IMR-90 (cell line): ENCODE data around the gene SNX2. TPM values are rescaled to one million over a fixed set of nuclear protein-coding genes. Genes with fewer than 3 reads are reported as not detected.

Source experiments
- ATAC-seq: fragments of 200-7000 bp; cut with Tn5 transposase; 2 replicates; pipeline ENCODE4 v1.9.1; 2020; ENCODE audit warnings: low read depth, mild to moderate bottlenecking, moderate library complexity
- BruUV-seq: library from RNA; stranded (reverse); fragments of 400-500 nt; replicated peaks from 2 replicates; lab custom pipeline; 2021; lab: Mats Ljungman, UMichigan
- CTCF ChIA-PET: fragments of 300-600 bp; formaldehyde crosslinking; extraction: SDS; loops from one replicate; lab custom pipeline; 2021; ENCODE audit warnings: antibody characterized with exemption; lab: Yijun Ruan, JAX
- POLR2A ChIA-PET: fragments of 300-600 bp; sonication (Branson Sonifier 250); formaldehyde crosslinking; loops from one replicate; lab custom pipeline; 2022; ENCODE audit warnings: antibody characterized with exemption; ENCODE audit not compliant: unreplicated experiment; lab: Charles Lee
- DNase-seq: peaks from one replicate; pipeline ENCODE4 v3.0.0; 2013
- H2AFZ ChIP-seq: replicated peaks from 2 replicates; pipeline ENCODE3; 2013; ENCODE audit warnings: low read length, mild to moderate bottlenecking; ENCODE audit not compliant: poor library complexity
- H2AK5ac ChIP-seq: 2 replicates; pipeline ENCODE4 v1.6.1; 2013; ENCODE audit warnings: low read depth, low read length, inconsistent platforms
- H2AK9ac ChIP-seq: replicated peaks from 2 replicates; pipeline ENCODE3; 2013; ENCODE audit warnings: mild to moderate bottlenecking, low read depth, low read length, moderate library complexity; ENCODE audit not compliant: poor library complexity
- H2BK120ac ChIP-seq: 2 replicates; pipeline ENCODE4 v1.6.1; 2013; ENCODE audit warnings: low read depth, low read length, inconsistent platforms
- H2BK15ac ChIP-seq: 3 replicates; pipeline ENCODE4 v1.6.1; 2013; ENCODE audit warnings: low read depth, low read length, inconsistent platforms
- H2BK20ac ChIP-seq: 2 replicates; pipeline ENCODE4 v1.6.1; 2013; ENCODE audit warnings: low read depth, mild to moderate bottlenecking, inconsistent platforms, low read length, moderate library complexity
- H2BK5ac ChIP-seq: 2 replicates; pipeline ENCODE4 v1.6.1; 2013; ENCODE audit warnings: mild to moderate bottlenecking, low read depth, low read length, inconsistent platforms; ENCODE audit not compliant: poor library complexity, severe bottlenecking
- H3K14ac ChIP-seq: replicated peaks from 2 replicates; pipeline ENCODE4 v1.6.1; 2013; ENCODE audit warnings: low read depth, low read length, inconsistent platforms
- H3K18ac ChIP-seq: 2 replicates; pipeline ENCODE4 v1.6.1; 2013; ENCODE audit warnings: low read depth, low read length, control low read depth
- H3K23ac ChIP-seq: 2 replicates; pipeline ENCODE4 v1.6.1; 2013; ENCODE audit warnings: low read depth, low read length, inconsistent platforms
- H3K27ac ChIP-seq: 2 replicates; pipeline ENCODE4 v1.5.1; 2013; ENCODE audit warnings: mild to moderate bottlenecking, control low read depth, low read length; ENCODE audit not compliant: insufficient read depth
- H3K27me3 ChIP-seq: 2 replicates; pipeline ENCODE4 v1.6.1; 2013; ENCODE audit warnings: low read length; ENCODE audit not compliant: control insufficient read depth, insufficient read depth
- H3K36me3 ChIP-seq: 2 replicates; pipeline ENCODE4 v1.6.1; 2013; ENCODE audit warnings: low read length, mixed read lengths; ENCODE audit not compliant: control insufficient read depth, insufficient read depth
- H3K4ac ChIP-seq: 2 replicates; pipeline ENCODE4 v1.6.1; 2013; ENCODE audit warnings: low read depth, low read length, inconsistent platforms
- H3K4me1 ChIP-seq: 2 replicates; pipeline ENCODE4 v1.6.1; 2013; ENCODE audit warnings: low read length, mixed read lengths; ENCODE audit not compliant: control insufficient read depth, insufficient read depth
- H3K4me2 ChIP-seq: 2 replicates; pipeline ENCODE4 v1.6.1; 2013; ENCODE audit warnings: low read depth, mild to moderate bottlenecking, control low read depth, low read length, moderate library complexity
- H3K4me3 ChIP-seq: 2 replicates; pipeline ENCODE4 v1.5.1; 2013; ENCODE audit warnings: low read depth, mild to moderate bottlenecking, control low read depth, low read length, moderate library complexity; ENCODE audit not compliant: insufficient read depth
- H3K56ac ChIP-seq: 2 replicates; pipeline ENCODE4 v1.6.1; 2013; ENCODE audit warnings: low read length, inconsistent platforms; ENCODE audit not compliant: insufficient read depth; ENCODE audit errors: extremely low read depth
- H3K79me1 ChIP-seq, 2 experiments: 2 replicates each; pipeline ENCODE4 v1.6.1; 2013; ENCODE audit warnings: low read length in 2 of 2, inconsistent platforms in 1 of 2, low read depth in 1 of 2
- H3K9ac ChIP-seq: 2 replicates; pipeline ENCODE4 v1.6.1; 2013; ENCODE audit warnings: low read depth, low read length, control low read depth
- H3K9me1 ChIP-seq: 2 replicates; pipeline ENCODE4 v1.6.1; 2013; ENCODE audit warnings: low read length, inconsistent platforms; ENCODE audit not compliant: insufficient read depth
- H3K9me3 ChIP-seq: 2 replicates; pipeline ENCODE4 v1.6.1; 2013; ENCODE audit warnings: low read length; ENCODE audit not compliant: control insufficient read depth, insufficient read depth
- H4K20me1 ChIP-seq: 2 replicates; pipeline ENCODE4 v1.6.1; 2013; ENCODE audit warnings: low read length, inconsistent platforms; ENCODE audit not compliant: insufficient read depth
- H4K5ac ChIP-seq: 2 replicates; pipeline ENCODE4 v1.6.1; 2013; ENCODE audit warnings: mild to moderate bottlenecking, low read depth, low read length, control low read depth
- H4K8ac ChIP-seq, 2 experiments: 2 replicates each; pipeline ENCODE4 v1.6.1; 2013; ENCODE audit warnings: low read depth in 2 of 2, low read length in 2 of 2, control low read depth in 1 of 2, inconsistent platforms in 1 of 2
- H4K91ac ChIP-seq: 2 replicates; pipeline ENCODE4 v1.6.1; 2013; ENCODE audit warnings: low read depth, low read length, inconsistent platforms; ENCODE audit not compliant: insufficient read depth
- CEBPB ChIP-seq: IDR thresholded peaks from 2 replicates; pipeline ENCODE4 v1.6.1; 2012; ENCODE audit warnings: low read depth, low read length, improper control_type of control experiment
- CHD1 ChIP-seq: IDR thresholded peaks from 2 replicates; pipeline ENCODE4 v1.6.1; 2012; ENCODE audit warnings: low read depth, low read length, improper control_type of control experiment
- FOS ChIP-seq: fragments of 150-350 bp; IDR thresholded peaks from 2 replicates; pipeline ENCODE4 v1.6.1; 2016; ENCODE audit warnings: low read depth, low read length
- MAZ ChIP-seq: IDR thresholded peaks from 2 replicates; pipeline ENCODE4 v1.6.1; 2012; ENCODE audit warnings: low read depth, mild to moderate bottlenecking, low read length, improper control_type of control experiment, moderate library complexity, borderline replicate concordance
- MXI1 ChIP-seq: IDR thresholded peaks from 2 replicates; pipeline ENCODE4 v1.6.1; 2012; ENCODE audit warnings: low read depth, mild to moderate bottlenecking, low read length, moderate library complexity, borderline replicate concordance
- POLR2A ChIP-seq: IDR thresholded peaks from 2 replicates; pipeline ENCODE4 v1.6.1; 2012; ENCODE audit warnings: mild to moderate bottlenecking, low read depth, low read length
- RAD21 ChIP-seq: IDR thresholded peaks from 2 replicates; pipeline ENCODE4 v1.6.1; 2012; ENCODE audit warnings: low read length, improper control_type of control experiment
- WGBS, 2 experiments: methylation state at CpG; one replicate each; pipeline versions ENCODE4 v1.1.5 to v1.1.7; 2013; ENCODE audit warnings: missing lambda C conversion rate in 2 of 2; ENCODE audit not compliant: insufficient read length in 1 of 2; ENCODE audit errors: extremely low coverage in 2 of 2; 5-methylcytosine and 5-hydroxymethylcytosine counted together
- dilution Hi-C: fragments of 300-500 bp; cut with HindIII; formaldehyde crosslinking; loops from one replicate; pipeline ENCODE4 v1.14.3; 2018; ENCODE audit warnings: low sequenced_read_pairs; ENCODE audit not compliant: unreplicated experiment
- in situ Hi-C: fragments of 300-500 bp; cut with MboI; formaldehyde crosslinking; loops from 3 replicates; pipeline ENCODE4 v1.14.3; 2019; ENCODE audit warnings: low sequenced_read_pairs, inconsistent platforms, mixed read lengths
- intact Hi-C: fragments of 100-400 bp; cut with micrococcal nuclease; formaldehyde crosslinking; loops from 2 replicates; pipeline ENCODE4 v1.10.0; 2022
- polyA plus RNA-seq, 3 experiments: library from polyadenylated mRNA; depleted of rRNA; stranded (reverse); fragments of >200 nt; gene quantifications; 2 replicates each; pipeline ENCODE4 v1.2.3, GENCODE V29; 2012; ENCODE audit warnings: low replicate concordance in 1 of 3
- total RNA-seq: library from RNA; depleted of rRNA; stranded (reverse); fragments of >200 nt; gene quantifications from 2 replicates; pipeline ENCODE4 v1.2.3, GENCODE V29; 2012

The SNX2 gene
- total and polyA plus RNA-seq, 2 of the 4 experiments (the other 2 are of a cell fraction) = 26.3 to 52.9 TPM

GRCh38 chr5:122846051-122846550, 71.2 kb downstream of the SNX2 start:
- Histone ChIP-seq H3K9me3 (no peaks in the 10 kb centered on the region), H2BK20ac (no peak overlapping the region), H3K23ac (peak overlapping the region; percentile 36; the same call in 1 of the 2 replicates), H4K91ac (peak overlapping the region; percentile 9; the same call in 1 of the 2 replicates), H4K8ac (no peak overlapping the region), H3K4ac (peak overlapping the region; percentile 52; the same call in 1 of the 2 replicates), H3K4me3 (peak overlapping the region; percentile 98), H3K56ac (peak overlapping the region; percentile 24; the same call in 1 of the 2 replicates), H2AK5ac (peak overlapping the region; percentile 76; the same call in 1 of the 2 replicates), H3K4me2 (peak overlapping the region; percentile 89), H2BK120ac (peak overlapping the region; percentile 46; the same call in 1 of the 2 replicates), H3K79me1 (peaks cover 8 to 26% of the 10 kb centered on the region in 2 experiments; a peak in 3 of 4 replicates), H2AFZ (peak overlapping the region; percentile 95), H3K9me1 (peaks cover 5% of the 10 kb centered on the region), H2AK9ac (peak overlapping the region; percentile 75), H3K18ac (peak overlapping the region; percentile 55), H3K9ac (peak overlapping the region; percentile 73), H2BK15ac (no peak overlapping the region), H3K27ac (peak overlapping the region; percentile 87), H3K27me3 (no peaks in the 10 kb centered on the region), H3K14ac (peak overlapping the region; percentile 62), H4K20me1 (no peaks in the 10 kb centered on the region), H2BK5ac (peak overlapping the region; percentile 95), H4K5ac (no peak overlapping the region), H3K4me1 (peaks cover 5% of the 10 kb centered on the region), H3K36me3 (no peaks in the 10 kb centered on the region)
- no TSS peak for BruUV-seq
- POLR2A ChIA-PET = interaction anchor here (0.6 kb wide), 1 partner anchor 190 kb away, joined by 5 read pairs; the partner anchor contains the start of gene PPIC
- dilution Hi-C loops = no loop called here
- TF ChIP-seq FOS (0 out of 2 replicates have a peak, but pooled peaks have one; percentile 3), MAZ (0 out of 2 replicates have a peak, but pooled peaks have one; percentile 9), MXI1 (peak; percentile 40; the same call in 1 of the 2 replicates), POLR2A (no peak), CHD1 (no peak), RAD21 (no peak), CEBPB (peak; percentile 89)
- intact Hi-C loops = loop anchor here (2.0 to 10.0 kb wide), 3 partner anchors 71 to 331 kb away; partner anchors contain the start of gene SNX2
- CTCF ChIA-PET = interaction anchor here (0.6 to 1.3 kb wide), 4 partner anchors 14 to 518 kb away, joined by 3 to 5 read pairs (median 4); no protein-coding TSS in a partner anchor
- in situ Hi-C loops = loop anchor here (10.0 kb wide), 1 partner anchor 309 kb away; no protein-coding TSS in a partner anchor
- ATAC-seq (peak; percentile 30), DNase-seq (peak; percentile 73)
- 20% methylated on average over 1 of the region's 6 CpGs; no CpG with 5 or more reads in 1 of the 2 experiments for WGBS, 2 experiments
